K562 (cell line): Measurements from ENCODE around the gene MPIG6B. TPM values are rescaled to one million over a fixed set of nuclear protein-coding genes. Genes with fewer than 3 reads are reported as not detected.

Experiments
- BCL6 ChIP-seq: fragments of 250-450 bp; sonication (Bioruptor Pico); IDR thresholded peaks from 2 replicates; pipeline ENCODE4 v1.4.0; 2020
- CLOCK ChIP-seq: fragments of 250-450 bp; sonication (Bioruptor Pico); IDR thresholded peaks from 2 replicates; pipeline ENCODE4 v1.4.0; 2020; ENCODE audit warnings: mild to moderate bottlenecking, moderate library complexity, borderline replicate concordance
- FOXO4 ChIP-seq: fragments of 450-650 bp; formaldehyde crosslinking; IDR thresholded peaks from 2 replicates; pipeline ENCODE4 v1.4.0; 2020; ENCODE audit warnings: mild to moderate bottlenecking, moderate library complexity
- GTF2F1 ChIP-seq: IDR thresholded peaks from 2 replicates; pipeline ENCODE4 v1.6.1; 2011; ENCODE audit warnings: low read depth, low read length, improper control_type of control experiment
- KLF1 ChIP-seq: fragments of 450-650 bp; IDR thresholded peaks from 2 replicates; pipeline ENCODE4 v1.6.1; 2016; ENCODE audit warnings: missing genetic modification characterization, missing compliant biosample characterization
- KLF10 ChIP-seq: fragments of 250-450 bp; sonication (Bioruptor Pico); IDR thresholded peaks from 2 replicates; pipeline ENCODE4 v1.6.1; 2021; ENCODE audit warnings: matching md5 sums
- PTBP1 ChIP-seq: fragments of 200-400 bp; formaldehyde crosslinking; IDR thresholded peaks from 2 replicates; pipeline ENCODE4 v1.6.1; 2017; ENCODE audit warnings: low read depth, low read length
- RBFOX2 ChIP-seq: fragments of 200-400 bp; formaldehyde crosslinking; IDR thresholded peaks from 2 replicates; pipeline ENCODE4 v1.6.1; 2017; ENCODE audit warnings: low read depth, mild to moderate bottlenecking, low read length, moderate library complexity
- SIRT6 ChIP-seq: IDR thresholded peaks from one replicate; pipeline ENCODE4 v1.6.1; 2012; ENCODE audit warnings: low read depth, mild to moderate bottlenecking, control low read depth, inconsistent platforms, low read length, moderate library complexity
- SMARCE1 ChIP-seq: fragments of 450-650 bp; IDR thresholded peaks from 2 replicates; pipeline ENCODE4 v1.7.1; 2016; ENCODE audit warnings: mild to moderate bottlenecking
- U2AF1 ChIP-seq: fragments of 200-400 bp; formaldehyde crosslinking; optimal IDR thresholded peaks from 2 replicates; pipeline ENCODE3; 2017; ENCODE audit warnings: mild to moderate bottlenecking, low read depth, low read length, moderate library complexity
- ZBTB1 ChIP-seq: sonication (generic); formaldehyde crosslinking; IDR thresholded peaks from 2 replicates; pipeline ENCODE4 v1.8.1; 2023; ENCODE audit warnings: missing genetic modification reagents, low read depth, mild to moderate bottlenecking, borderline replicate concordance
- ZBTB11 ChIP-seq, 3 experiments: fragments of 200-800 bp in 1 of 3; fragments of 250-450 bp in 1 of 3; fragments of 450-650 bp in 1 of 3; sonication (Bioruptor Pico) in 1 of 3; sonication (Bioruptor generic) in 1 of 3; formaldehyde crosslinking in 1 of 3; IDR thresholded peaks; 2 replicates each; pipeline versions ENCODE4 v1.6.1 to v1.8.0; 2016 to 2022; ENCODE audit warnings: mild to moderate bottlenecking in 2 of 3, missing genetic modification characterization in 2 of 3, missing compliant biosample characterization in 1 of 3, moderate library complexity in 1 of 3
- ZNF224 ChIP-seq: sonication (generic); formaldehyde crosslinking; IDR thresholded peaks from 2 replicates; pipeline ENCODE4 v1.8.0; 2022; ENCODE audit warnings: mild to moderate bottlenecking, missing genetic modification reagents
- ZNF76 ChIP-seq: fragments of 250-450 bp; sonication (Bioruptor Pico); IDR thresholded peaks from 2 replicates; pipeline ENCODE4 v1.4.0; 2020; ENCODE audit warnings: mild to moderate bottlenecking, moderate library complexity, borderline replicate concordance
- polyA plus RNA-seq, 8 experiments: library from polyadenylated mRNA; depleted of rRNA in 4 of 8; stranded (reverse) in 5 of 8; unstranded in 3 of 8; fragments of >200 nt; fragmentation: Nextera tagmentation in 2 of 8; fragmentation: Illumina TruSeq in 1 of 8; extraction: Ambion mirVana in 2 of 8; extraction: Trizol in 1 of 8; gene quantifications; 2 replicates each; pipeline versions ENCODE4 v1.2.1 to v1.2.3, GENCODE V29; 2011 to 2014; ENCODE audit warnings: inconsistent platforms in 1 of 8, missing spikeins in 1 of 8
- total RNA-seq, 7 experiments: library from RNA; depleted of rRNA in 6 of 7; stranded (reverse); fragments of >200 nt in 6 of 7; fragmentation: Illumina TruSeq in 2 of 7; extraction: Trizol in 2 of 7; gene quantifications; 2 replicates each; pipeline versions ENCODE4 v1.2.1 to v1.2.3, GENCODE V29; 2011 to 2021; ENCODE audit warnings: low replicate concordance in 1 of 7

Gene MPIG6B
- total and polyA plus RNA-seq, 9 of the 15 experiments (the other 6 are each of a cell fraction or from before 2014, with no cell fraction given), result 0.11 to 1.2 (median 0.28) TPM; not detected in 1

GRCh38 chr6:31737315-31737990 is 14.3 kb downstream of the MPIG6B start (continued):
- TF ChIP-seq ZBTB11 (CRISPR knock-in tag; IDR thresholded peaks at IDR 0.05) (no peak; a peak in 1 of 6 replicates), SMARCE1 (no peak), BCL6 (CRISPR knock-in tag) (no peak), ZNF76 (CRISPR knock-in tag) (no peak), SIRT6 (no peak), KLF10 (CRISPR knock-in tag) (no peak), CLOCK (CRISPR knock-in tag) (no peak), U2AF1 (no peak), ZBTB1 (no peak), GTF2F1 (no peak), PTBP1 (no peak), FOXO4 (CRISPR knock-in tag) (no peak), KLF1 (tag) (no peak), ZNF224 (CRISPR knock-in tag) (no peak), RBFOX2 (no peak; the same call in 1 of the 2 replicates)
